Measurements from ENCODE around the gene CASK.

The CASK gene, protein sequence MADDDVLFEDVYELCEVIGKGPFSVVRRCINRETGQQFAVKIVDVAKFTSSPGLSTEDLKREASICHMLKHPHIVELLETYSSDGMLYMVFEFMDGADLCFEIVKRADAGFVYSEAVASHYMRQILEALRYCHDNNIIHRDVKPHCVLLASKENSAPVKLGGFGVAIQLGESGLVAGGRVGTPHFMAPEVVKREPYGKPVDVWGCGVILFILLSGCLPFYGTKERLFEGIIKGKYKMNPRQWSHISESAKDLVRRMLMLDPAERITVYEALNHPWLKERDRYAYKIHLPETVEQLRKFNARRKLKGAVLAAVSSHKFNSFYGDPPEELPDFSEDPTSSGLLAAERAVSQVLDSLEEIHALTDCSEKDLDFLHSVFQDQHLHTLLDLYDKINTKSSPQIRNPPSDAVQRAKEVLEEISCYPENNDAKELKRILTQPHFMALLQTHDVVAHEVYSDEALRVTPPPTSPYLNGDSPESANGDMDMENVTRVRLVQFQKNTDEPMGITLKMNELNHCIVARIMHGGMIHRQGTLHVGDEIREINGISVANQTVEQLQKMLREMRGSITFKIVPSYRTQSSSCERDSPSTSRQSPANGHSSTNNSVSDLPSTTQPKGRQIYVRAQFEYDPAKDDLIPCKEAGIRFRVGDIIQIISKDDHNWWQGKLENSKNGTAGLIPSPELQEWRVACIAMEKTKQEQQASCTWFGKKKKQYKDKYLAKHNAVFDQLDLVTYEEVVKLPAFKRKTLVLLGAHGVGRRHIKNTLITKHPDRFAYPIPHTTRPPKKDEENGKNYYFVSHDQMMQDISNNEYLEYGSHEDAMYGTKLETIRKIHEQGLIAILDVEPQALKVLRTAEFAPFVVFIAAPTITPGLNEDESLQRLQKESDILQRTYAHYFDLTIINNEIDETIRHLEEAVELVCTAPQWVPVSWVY

GRCh38 chrX:41923211-41923977 lies at the start of gene CASK:
Gene CASK (minus strand): TSS chrX:41923554. CDS start chrX:41922988, 566 bp downstream.
- DNase-seq (ENCODE audit: low read depth in 2 of 2): peak; percentile 82 to 85

- no peak for DNase-seq (ENCODE audit: low read depth in 2 of 2)
These were observed 48.0 kb upstream of the CASK start for GRCh38 chrX:41971346-41971745.

DNA sequence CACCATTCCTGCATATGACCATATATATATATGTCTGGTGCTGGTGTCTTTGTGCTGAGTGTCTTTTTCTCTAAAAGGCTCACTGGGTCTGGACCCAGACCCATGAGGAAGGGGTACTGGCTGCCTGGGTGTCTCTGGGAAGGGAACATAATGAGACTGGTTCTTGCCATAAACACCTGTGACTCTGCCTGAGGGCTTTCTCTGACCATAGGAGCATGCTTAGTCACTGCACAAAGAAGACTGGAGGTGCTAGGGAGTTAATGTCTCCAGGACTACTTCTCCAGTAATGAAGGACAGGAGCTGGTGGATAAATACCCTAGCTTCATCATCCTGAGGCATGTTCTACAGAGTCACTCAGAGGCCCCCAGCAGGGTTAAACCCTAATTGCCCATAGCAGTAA lies 47.1 kb upstream of the CASK start:
- DNase-seq (ENCODE audit: low read depth in 2 of 2): no peak

DNA sequence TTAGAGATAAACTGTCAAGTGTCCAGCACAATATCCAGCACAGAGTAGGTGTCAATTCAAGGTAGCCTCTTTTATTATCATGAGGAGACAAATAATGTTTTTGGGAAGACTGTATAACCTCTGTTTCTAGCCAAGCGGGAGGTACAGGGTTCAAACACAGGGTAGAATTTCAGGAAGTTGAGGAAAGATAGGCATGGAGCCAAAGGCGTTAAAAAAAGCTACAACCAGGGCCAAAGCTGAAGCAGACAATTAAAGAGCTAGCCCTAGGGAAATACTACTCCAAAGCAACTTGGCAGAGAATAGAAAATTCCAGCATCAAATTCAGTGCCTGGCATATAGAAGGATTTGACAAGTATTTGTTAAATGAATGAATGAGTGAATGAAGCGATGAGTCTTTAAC lies 40.0 kb upstream of the CASK start:
- DNase-seq (ENCODE audit: low read depth in 2 of 2): no peak

GRCh38 chrX:41960142-41960541 lies 36.8 kb upstream of the CASK start:
- no peak for DNase-seq (ENCODE audit: low read depth in 2 of 2)

DNA sequence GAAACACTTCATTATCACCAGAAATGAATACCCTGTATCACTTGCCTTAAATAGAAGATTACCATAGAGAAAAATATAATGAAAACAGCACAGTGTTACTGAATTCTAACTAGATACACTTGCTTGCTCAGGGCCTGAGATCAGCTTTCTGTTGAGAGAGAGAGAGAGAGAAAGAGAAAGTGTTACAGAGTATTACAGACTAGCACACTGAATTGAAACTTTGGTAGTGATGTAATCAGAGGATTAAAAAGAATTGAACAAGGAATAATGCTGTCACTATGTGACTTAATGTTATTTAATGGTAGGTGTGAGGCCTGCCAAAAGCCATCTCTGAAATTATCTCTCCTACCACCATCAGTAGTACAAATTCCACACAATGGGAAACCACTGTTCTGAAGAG lies 35.5 kb upstream of the CASK start:
- no peak for DNase-seq (ENCODE audit: low read depth in 2 of 2)

GRCh38 chrX:41956027-41956426 lies 32.7 kb upstream of the CASK start:
- DNase-seq (ENCODE audit: low read depth in 2 of 2): no peak

DNA sequence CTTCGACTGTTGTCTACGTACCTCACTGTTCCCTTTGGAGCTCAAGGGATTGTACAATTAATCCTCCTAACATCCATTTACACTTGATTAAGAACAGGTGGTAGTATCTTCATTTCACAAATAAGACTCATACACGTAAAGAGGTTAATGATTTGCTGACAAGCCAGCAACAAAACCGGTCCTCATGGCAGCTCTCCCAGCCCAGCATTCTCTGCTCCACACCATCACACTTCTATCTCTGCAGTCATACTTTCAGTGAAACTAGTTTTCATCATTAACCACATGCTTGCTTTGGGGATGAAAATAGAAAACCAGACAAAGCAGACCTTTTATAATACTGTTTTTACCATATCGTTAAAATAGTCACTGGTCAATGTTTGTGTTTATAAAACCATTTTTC lies 28.7 kb upstream of the CASK start:
- DNase-seq (ENCODE audit: low read depth in 2 of 2): no peak

DNA sequence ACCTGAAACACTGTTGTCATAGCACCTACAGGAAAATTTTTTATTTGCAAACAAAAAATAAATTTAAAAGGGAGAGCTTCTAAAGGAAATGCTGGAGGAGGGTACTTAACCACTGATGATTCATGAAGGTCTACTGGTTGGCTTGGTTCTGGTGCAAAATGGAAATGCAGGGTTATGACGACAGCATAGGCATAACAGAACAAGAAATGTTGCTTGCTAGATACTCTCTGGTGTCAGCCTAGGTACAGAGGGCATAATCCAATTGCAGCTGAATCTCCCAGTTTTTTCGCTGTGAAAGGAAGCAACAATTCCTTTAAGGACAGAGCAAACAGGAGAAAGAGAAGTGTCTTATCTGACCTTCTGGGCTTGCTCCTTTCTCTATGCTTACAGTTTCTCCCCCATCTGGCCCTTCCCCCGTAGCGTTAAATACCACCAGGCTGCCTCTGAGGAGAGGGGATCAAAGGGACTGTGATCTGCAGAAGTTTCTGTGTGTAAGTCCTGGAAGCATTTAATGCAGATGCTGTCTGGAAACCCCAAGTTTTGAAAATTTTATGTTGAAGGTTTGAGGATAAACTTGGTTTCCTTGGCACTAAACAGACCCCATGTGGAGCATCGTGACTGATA lies 23.7 kb upstream of the CASK start:
- no peak for DNase-seq (ENCODE audit: low read depth in 2 of 2)

GRCh38 chrX:41946235-41946634 lies 22.9 kb upstream of the CASK start:
- DNase-seq (ENCODE audit: low read depth in 2 of 2): no peak

DNA sequence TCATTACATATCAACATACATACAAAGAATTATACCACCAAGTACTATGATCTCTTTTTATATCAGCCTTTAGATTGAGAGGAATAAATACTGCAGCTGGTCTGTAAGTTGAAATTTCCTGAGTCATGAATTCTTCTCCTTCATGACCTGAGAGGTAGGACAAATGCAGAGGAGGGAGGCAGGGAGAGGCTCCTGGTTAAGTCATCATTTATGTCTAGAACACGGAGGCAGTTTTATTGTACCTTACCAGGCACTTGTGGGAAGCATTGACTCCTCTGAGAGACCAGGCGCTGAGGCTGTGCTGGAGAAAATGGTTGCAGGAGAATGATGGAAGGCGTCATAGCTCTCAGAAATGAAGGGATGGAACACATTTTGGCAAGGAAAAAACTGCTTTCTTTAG lies 12.5 kb upstream of the CASK start:
- DNase-seq (ENCODE audit: low read depth in 2 of 2): no peak

- no peak for DNase-seq (ENCODE audit: low read depth in 2 of 2)
These were observed 10.2 kb upstream of the CASK start for GRCh38 chrX:41933546-41933945.

DNA sequence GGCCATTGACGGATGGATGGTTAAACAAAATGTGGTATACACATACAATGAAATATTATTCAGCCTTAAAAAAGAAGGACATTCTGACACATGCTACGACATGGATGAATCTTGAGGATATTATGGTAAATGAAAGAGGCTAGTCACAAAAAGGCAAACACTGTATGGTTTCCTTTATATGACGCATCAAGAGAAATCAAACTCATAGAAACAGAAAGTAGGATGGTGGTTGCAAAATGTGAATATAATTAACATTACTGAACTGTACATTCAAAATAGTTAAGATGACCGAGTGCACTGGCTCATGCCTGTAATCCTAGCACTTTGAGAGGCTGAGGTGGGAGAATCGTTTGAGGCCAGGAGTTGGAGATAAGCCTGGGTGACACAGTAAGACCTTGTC lies 9.5 kb upstream of the CASK start:
- DNase-seq (ENCODE audit: low read depth in 2 of 2): no peak

DNA sequence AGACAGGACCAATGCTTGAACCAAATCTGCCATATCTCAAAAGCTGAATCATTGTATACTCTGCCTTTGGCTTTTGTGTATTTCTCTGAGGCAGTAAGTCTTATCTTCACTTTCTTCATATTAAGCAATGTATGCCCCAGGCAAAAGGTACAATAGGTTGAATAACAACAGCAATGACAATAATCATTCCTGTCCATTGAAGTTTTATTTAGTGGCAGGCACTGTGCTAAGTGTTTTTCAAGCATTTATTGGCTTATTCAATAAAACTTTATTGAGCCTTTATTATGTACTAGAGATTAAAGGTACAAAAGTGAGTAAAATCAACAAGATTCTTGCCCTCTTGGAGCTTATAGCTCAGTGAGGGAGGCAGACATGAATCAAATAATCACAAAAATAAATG lies 8.2 kb upstream of the CASK start:
- no peak for DNase-seq (ENCODE audit: low read depth in 2 of 2)

DNA sequence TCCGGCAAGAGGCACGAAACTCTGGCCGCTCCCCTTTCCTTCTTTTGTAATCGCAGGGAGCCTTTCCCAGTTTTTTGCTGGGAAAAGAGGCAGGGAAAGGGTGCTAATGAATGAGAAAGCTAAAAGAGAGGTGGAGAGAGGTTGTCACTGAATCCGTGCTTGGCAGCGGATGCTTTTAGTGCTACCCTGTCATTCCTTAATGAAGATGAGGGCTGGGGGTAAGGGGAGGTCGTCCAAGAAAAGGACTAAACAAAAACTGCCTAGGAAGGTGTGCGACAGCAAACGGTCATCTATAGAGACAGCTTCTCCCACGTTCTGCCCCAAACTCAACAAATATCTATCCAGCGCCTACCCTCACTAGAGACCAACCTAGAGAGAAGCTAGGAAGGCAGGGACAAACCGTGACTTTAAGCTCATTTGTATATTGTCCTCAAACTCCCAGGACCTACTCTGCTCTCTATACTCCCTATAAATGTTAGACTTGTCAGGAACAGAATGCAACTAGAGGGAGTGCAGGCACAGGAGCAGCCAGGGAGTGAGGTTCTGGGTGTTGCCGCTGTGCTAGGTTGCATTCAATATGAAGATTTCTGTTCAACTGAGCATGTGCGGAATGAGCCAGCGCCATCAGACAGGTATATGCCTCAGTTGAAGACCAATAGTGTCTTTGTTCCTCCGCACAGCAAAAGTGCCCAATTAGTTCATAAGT lies 777 bp upstream of the CASK start:
- no peak for DNase-seq (ENCODE audit: low read depth in 2 of 2)

DNA sequence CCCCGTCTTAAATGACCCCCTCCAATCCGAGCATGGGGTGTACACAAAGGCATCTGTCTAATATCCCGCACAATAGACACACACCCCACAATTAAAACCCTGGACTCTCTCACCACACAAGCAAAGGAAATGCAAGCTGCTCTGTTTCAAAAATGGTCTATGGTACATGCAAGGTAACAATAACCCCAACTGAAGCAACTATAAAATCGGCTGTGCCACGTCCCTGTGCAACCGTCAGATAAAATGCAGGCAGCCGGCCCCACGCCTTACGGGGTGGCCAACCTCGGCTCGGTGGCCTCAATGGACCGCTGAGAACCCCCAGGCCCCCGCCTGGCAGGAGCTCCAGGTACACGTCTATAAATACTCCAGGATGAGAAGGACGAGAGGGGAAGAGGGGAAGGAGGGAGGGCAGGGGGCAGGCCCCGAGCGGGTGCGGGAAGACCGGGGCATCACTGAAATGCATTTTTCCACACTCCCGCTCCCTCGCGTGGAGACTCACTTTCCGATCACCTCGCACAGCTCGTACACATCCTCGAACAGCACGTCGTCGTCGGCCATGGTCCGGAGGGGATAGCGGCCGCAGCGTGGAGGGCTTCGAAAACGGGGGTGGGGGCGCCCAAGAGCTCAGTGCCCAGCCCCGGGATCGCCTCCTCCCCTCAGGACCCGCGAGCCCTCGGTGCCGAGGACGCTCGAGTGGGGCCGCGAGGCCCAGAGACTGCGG lies 763 bp downstream of the CASK start:
- DNase-seq (ENCODE audit: low read depth in 2 of 2): peak in 1 of 2 donors; percentile 1

- no peak for DNase-seq (ENCODE audit: low read depth in 2 of 2)
These were observed 1.6 kb downstream of the CASK start for GRCh38 chrX:41921492-41922430.

DNA sequence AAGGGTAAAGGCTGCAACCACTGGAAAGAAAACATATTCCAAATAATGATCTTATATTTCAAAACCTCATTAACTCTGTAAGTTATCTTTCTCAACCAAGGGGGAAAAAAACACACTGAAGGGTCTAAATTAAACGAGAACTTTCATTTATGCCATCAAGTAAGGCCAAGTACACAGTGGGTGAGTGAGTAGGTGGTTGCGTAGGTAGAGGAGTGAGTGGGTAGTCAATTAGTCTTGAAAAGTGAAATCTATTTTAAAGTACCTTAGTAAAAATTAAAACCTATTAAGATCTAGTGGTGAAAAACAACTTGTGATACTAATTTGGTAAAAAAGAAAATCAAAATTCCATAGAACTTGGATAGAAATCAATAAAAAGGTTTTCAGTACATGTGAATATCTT lies 3.5 kb downstream of the CASK start:
- DNase-seq (ENCODE audit: low read depth in 2 of 2): no peak

DNA sequence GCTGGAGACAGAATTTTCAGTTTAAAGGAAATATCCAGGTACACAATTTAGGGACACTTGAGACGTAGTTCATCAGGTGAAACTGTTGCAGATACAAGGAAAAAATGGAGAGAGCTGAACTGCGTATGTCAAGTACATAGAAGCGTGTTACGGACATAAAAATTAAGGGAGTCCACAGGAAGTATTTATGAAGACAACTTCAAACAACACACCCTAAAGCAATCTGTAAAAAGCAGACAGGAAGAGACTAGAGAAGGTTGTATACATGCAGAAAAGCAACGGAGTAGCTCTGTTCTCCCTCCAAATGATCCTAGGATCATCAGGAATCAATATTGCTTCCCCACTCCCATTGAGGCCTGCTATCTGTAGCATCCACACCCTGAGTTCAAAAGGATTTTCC lies 5.8 kb downstream of the CASK start:
- no peak for DNase-seq (ENCODE audit: low read depth in 2 of 2)

Measured in stimulated activated CD8-positive, alpha-beta memory T cell treated with anti-CD3 and anti-CD28 coated beads, Interleukin-15, amount 100 ng/mL, for 4 hours (primary cell).